Transverse colon (tissue), 4 donors: ENCODE results near the gene PPP4R3A. TPM values are rescaled to one million over a fixed set of nuclear protein-coding genes. Genes with fewer than 3 reads are reported as not detected.

Source experiments
- DNase-seq: peaks from one replicate; pipeline ENCODE4 v3.0.0-alpha.2; 2019
- H3K27ac ChIP-seq, 4 donors: fragments of 200-600 bp; sonication (generic); 2 replicates each; pipeline ENCODE4 v1.5.1; 2016 to 2018; ENCODE audit warnings: inconsistent platforms in 4 of 4
- H3K27me3 ChIP-seq: fragments of 200-600 bp; sonication (generic); 2 replicates; pipeline ENCODE4 v1.5.1; 2017; ENCODE audit warnings: inconsistent platforms
- H3K36me3 ChIP-seq, 4 donors: fragments of 200-600 bp; sonication (generic); 2 replicates each; pipeline ENCODE4 v1.5.1; 2017 to 2019; ENCODE audit warnings: inconsistent platforms in 4 of 4
- H3K4me1 ChIP-seq, 4 donors: fragments of 200-600 bp; sonication (generic); 2 replicates each; pipeline ENCODE4 v1.5.1; 2017 to 2020; ENCODE audit warnings: inconsistent platforms in 4 of 4
- H3K4me3 ChIP-seq, 4 donors: fragments of 200-600 bp; sonication (generic); 1 replicate in 1 of 4; 2 replicates in 3 of 4; pipeline versions ENCODE4 v1.5.1 to v1.6.1; 2017 to 2019; ENCODE audit warnings: inconsistent platforms in 4 of 4
- H3K9me3 ChIP-seq, 2 donors: fragments of 200-600 bp; sonication (generic); 2 replicates each; pipeline ENCODE4 v1.5.1; 2017 to 2019; ENCODE audit warnings: inconsistent platforms in 2 of 2
- CTCF ChIP-seq, 5 experiments: fragments of 200-600 bp in 3 of 5; fragments of 450-650 bp in 2 of 5; sonication (generic) in 3 of 5; IDR thresholded peaks; 1 replicate in 2 of 5; 2 replicates in 3 of 5; pipeline ENCODE4 v1.5.1; 2016 to 2017; ENCODE audit warnings: antibody characterized with exemption in 5 of 5, inconsistent platforms in 3 of 5, mild to moderate bottlenecking in 2 of 5, moderate library complexity in 1 of 5
- EP300 ChIP-seq: sonication (generic); formaldehyde crosslinking; IDR thresholded peaks from one replicate; pipeline ENCODE4 v1.6.1; 2017; ENCODE audit warnings: antibody characterized with exemption, low read depth
- POLR2A ChIP-seq: fragments of 450-650 bp; IDR thresholded peaks from one replicate; pipeline ENCODE4 v1.6.1; 2016; ENCODE audit warnings: antibody characterized with exemption, mild to moderate bottlenecking, moderate library complexity
- POLR2AphosphoS5 ChIP-seq, 3 donors: sonication (generic); formaldehyde crosslinking; IDR thresholded peaks; one replicate each; pipeline ENCODE4 v1.6.1; 2016; ENCODE audit warnings: antibody characterized with exemption in 3 of 3
- WGBS, 2 donors: methylation state at CpG; one replicate each; pipeline ENCODE4 v1.1.5; 2018; ENCODE audit warnings: low coverage in 1 of 2; 5-methylcytosine and 5-hydroxymethylcytosine counted together
- in situ Hi-C, 4 donors: fragments of 200-750 bp; cut with MboI; loops; one replicate each; pipeline versions ENCODE4 v1.15.0 to v1.15.1; 2017; ENCODE audit warnings: low sequenced_read_pairs in 3 of 4, low pct_ligation_motif_present in 1 of 4, low pct_unique_long_range_greater_than_20kb in 1 of 4
- intact Hi-C: fragments of 100-400 bp; cut with DNase I; formaldehyde crosslinking; loops from one replicate; pipeline ENCODE4 v1.15.1; 2023; ENCODE audit warnings: low total_unique reads
- total RNA-seq, 4 donors: library from RNA; depleted of rRNA; stranded (reverse); fragments of >200 nt; gene quantifications; one replicate each; pipeline ENCODE4 v1.1.0, GENCODE V29; 2016

PPP4R3A gene
- total RNA-seq, 4 donors from 2014 or later, result 79.4 to 121 (median 106) TPM

GRCh38 chr14:91413547-91414474 lies 96.3 kb downstream of the PPP4R3A start:
- no peaks in the 10 kb centered on the region for H3K36me3 ChIP-seq
- TF ChIP-seq CTCF (IDR thresholded peaks at IDR 0.05) (no peak), POLR2A (no peak), POLR2AphosphoS5 (IDR thresholded peaks at IDR 0.05) (no peak), EP300 (no peak)
- H3K9me3 ChIP-seq, result no peaks in the 10 kb centered on the region
- H3K27me3 ChIP-seq, result no peaks in the 10 kb centered on the region
- 59 to 88% methylated on average over 5 to 11 of the region's 11 CpGs for WGBS, 2 donors
- intact Hi-C loops (no loop called here), in situ Hi-C loops (loop anchor here in 1 of 4 donors (25.0 kb wide), 1 partner anchor 102 kb away; no protein-coding TSS in a partner anchor)
- H3K27ac ChIP-seq, result peak overlapping the region; percentile 78 to 89 (median 86)
- peaks cover 7 to 49% (median 25%) of the 10 kb centered on the region in 4 donors for H3K4me1 ChIP-seq
- DNase-seq, result peak; percentile 80
- H3K4me3 ChIP-seq, result peak overlapping the region in 1 of 4 donors; percentile 82

GRCh38 chr14:91412939-91413338 lies 97.2 kb downstream of the PPP4R3A start:
- WGBS, 2 donors, result 69 to 90% methylated on average over 4 to 5 of the region's 5 CpGs
- in situ Hi-C loops, result loop anchor here in 1 of 4 donors (25.0 kb wide), 1 partner anchor 101 kb away; no protein-coding TSS in a partner anchor

GRCh38 chr14:91410771-91411536 lies 99.2 kb downstream of the PPP4R3A start:
- Histone ChIP-seq H3K27me3 (no peaks in the 10 kb centered on the region), H3K4me1 (peaks cover 0 to 37% (median 17%) of the 10 kb centered on the region in 4 donors), H3K4me3 (no peak overlapping the region), H3K27ac (peak overlapping the region; percentile 26 to 62 (median 44)), H3K36me3 (no peaks in the 10 kb centered on the region), H3K9me3 (no peaks in the 10 kb centered on the region)
- TF ChIP-seq EP300 (no peak), POLR2AphosphoS5 (IDR thresholded peaks at IDR 0.05) (no peak), CTCF (IDR thresholded peaks at IDR 0.05) (no peak), POLR2A (no peak)
- WGBS, 2 donors, result 61 to 66% methylated on average over 9 to 12 of the region's 12 CpGs
- intact Hi-C loops, result no loop called here
- in situ Hi-C loops, result loop anchor here in 1 of 4 donors (25.0 kb wide), 1 partner anchor 99 kb away; no protein-coding TSS in a partner anchor
- DNase-seq, result no peak

More at GRCh38 chr14:91412939-91413338, 97.2 kb downstream of the PPP4R3A start:
- Histone ChIP-seq H3K4me3 (no peak overlapping the region), H3K36me3 (no peaks in the 10 kb centered on the region), H3K27ac (peak overlapping the region in 3 of 4 donors; percentile 78 to 89 (median 84)), H3K4me1 (peaks cover 0 to 41% (median 18%) of the 10 kb centered on the region in 4 donors), H3K9me3 (no peaks in the 10 kb centered on the region), H3K27me3 (no peaks in the 10 kb centered on the region)
- DNase-seq, result no peak
- no peak for TF ChIP-seq CTCF (IDR thresholded peaks at IDR 0.05)
- TF ChIP-seq POLR2A, result no peak
- TF ChIP-seq POLR2AphosphoS5 (IDR thresholded peaks at IDR 0.05), result no peak
- TF ChIP-seq EP300, result no peak
- intact Hi-C loops, result no loop called here
